WI38 (cell line): ENCODE measurements around the gene PER1.

Experiments
- H3K4me3 ChIP-seq: 2 replicates; pipeline ENCODE4 v1.5.1; 2011; ENCODE audit warnings: low read depth, mild to moderate bottlenecking, control low read depth, low read length
- CTCF ChIP-seq: IDR thresholded peaks from 2 replicates; pipeline ENCODE4 v1.5.1; 2012; ENCODE audit warnings: low read depth, mild to moderate bottlenecking, control low read depth, low read length

The PER1 gene

GRCh38 chr17:8133941-8134340 is 18.3 kb downstream of the PER1 start:
- no peak overlapping the region for H3K4me3 ChIP-seq
- no peak for TF ChIP-seq CTCF

GRCh38 chr17:8133399-8133798 is 18.8 kb downstream of the PER1 start:
- no peak for TF ChIP-seq CTCF
- H3K4me3 ChIP-seq: no peak overlapping the region

DNA sequence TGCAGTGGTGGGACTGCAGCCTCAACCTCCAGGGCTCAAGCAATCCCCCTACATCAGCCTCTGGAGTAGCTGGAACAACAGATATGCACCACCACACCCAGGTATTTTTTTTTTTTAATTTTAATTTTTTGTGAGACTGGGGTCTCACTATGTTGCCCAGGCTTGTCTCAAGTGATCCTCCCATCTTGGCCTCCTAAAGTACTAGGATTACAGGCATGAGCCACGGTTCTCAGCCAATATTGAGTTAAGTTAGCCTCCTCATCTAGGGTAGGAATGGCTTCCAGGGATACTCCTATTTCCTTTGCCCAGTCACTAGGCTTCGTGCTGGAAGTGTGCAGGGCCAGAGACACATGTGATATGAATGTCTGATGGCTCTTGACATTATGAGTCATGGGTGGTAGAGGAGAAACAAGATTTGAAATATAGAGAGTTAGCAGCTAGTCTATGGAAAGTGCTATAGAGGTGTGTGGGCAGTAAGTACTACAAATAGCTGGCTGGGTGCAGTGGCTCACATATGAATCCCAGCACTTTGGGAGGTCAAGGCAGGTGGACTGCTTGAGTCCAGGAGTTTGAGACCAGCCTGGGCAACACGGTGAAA is 20.3 kb downstream of the PER1 start:
- TF ChIP-seq CTCF: no peak

DNA sequence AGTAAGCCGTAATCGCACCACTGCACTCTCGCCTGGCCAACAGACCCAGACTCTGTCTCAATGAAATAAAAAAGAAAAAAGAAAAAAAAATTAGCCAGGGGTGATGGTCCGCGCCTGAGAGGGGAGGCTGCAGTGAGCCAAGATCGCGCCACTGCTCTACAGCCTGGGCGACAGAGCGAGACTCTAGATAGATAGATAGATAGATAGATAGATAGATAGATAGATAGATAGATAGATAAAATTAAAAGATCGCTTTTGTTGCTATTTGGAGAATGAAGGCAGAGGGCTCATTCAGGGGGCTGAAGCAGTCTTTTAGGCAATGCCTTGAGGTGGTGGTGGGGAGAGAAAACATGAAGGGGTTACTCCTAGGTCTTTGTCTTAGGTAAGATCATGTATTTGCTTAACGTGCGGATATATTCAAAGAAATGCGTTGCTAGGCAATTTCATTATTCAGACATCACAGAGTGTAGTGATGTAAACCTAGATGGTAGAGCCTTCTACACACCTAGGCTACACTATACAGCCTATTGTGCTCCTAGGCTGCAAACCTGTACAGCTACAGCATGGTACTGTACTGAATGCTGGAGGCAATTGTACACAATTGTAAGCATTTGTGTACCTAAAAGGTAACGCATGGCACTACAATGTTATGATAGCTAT is 23.9 kb downstream of the PER1 start:
- no peak overlapping the region for H3K4me3 ChIP-seq

More for the DNA sequence above, 20.3 kb downstream of the PER1 start:
- H3K4me3 ChIP-seq: no peak overlapping the region

DNA sequence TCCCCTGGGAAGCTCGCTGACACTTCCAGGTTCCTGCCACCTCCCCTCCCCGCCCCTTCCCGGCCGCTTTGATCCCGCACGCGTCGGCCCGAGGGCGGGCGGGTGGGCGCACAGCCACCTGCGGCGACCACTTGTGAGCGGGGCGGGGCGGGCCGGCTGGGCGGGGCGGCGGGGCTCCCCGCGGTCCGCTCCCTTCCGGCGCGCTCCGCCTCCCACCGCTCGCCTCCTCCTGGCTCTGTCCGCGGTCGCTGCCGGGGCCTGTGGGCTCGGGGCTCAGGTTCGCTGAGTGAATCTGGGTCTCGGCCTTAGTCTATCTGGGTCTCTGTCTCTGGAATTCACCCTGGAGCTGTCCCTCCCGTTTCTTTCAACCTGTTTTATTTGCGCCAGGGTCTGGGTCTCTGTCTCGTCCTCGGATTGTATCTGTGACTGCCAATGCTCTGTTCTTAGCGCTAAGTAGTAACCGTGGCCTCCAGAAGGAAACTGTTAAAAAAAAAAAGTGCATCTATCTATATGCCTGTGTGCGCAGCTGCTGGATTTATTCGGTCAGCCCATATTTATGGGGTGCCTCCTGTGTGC is 25.6 kb downstream of the PER1 start:
- no peak for TF ChIP-seq CTCF
- H3K4me3 ChIP-seq: peak overlapping the region; percentile 73

More for the DNA sequence above, 23.9 kb downstream of the PER1 start:
- TF ChIP-seq CTCF: no peak

GRCh38 chr17:8125947-8126490 is 26.2 kb downstream of the PER1 start:
- peak overlapping the region; percentile 73 for H3K4me3 ChIP-seq
- TF ChIP-seq CTCF: no peak
